GM21723 (cell line): ENCODE results near the gene FGD2.
"Not testable (repeated sequence)": the region's sequence is repeated elsewhere in the genome, so short reads cannot be mapped to it uniquely, and the experiment has no call there.

Experiments used
- ATAC-seq: cut with Tn5 transposase; IDR thresholded peaks from one replicate; pipeline ENCODE4 v1.9.1; 2021; ENCODE audit warnings: mild to moderate bottlenecking, moderate library complexity; ENCODE audit not compliant: unreplicated experiment

Gene FGD2

GRCh38 chr6:36989264-36989663 lies 16.2 kb upstream of the FGD2 start:
- no peak for ATAC-seq

GRCh38 chr6:36990401-36990800 lies 15.1 kb upstream of the FGD2 start:
- not testable (repeated sequence) for ATAC-seq

- no peak for ATAC-seq
Measured at GRCh38 chr6:36997811-36998722, 7.4 kb upstream of the FGD2 start.

GRCh38 chr6:36998723-36999038 lies 6.8 kb upstream of the FGD2 start:
- ATAC-seq: no peak

GRCh38 chr6:36999061-36999750 lies 6.2 kb upstream of the FGD2 start:
- ATAC-seq: no peak

- no peak for ATAC-seq
Measured at GRCh38 chr6:36999751-37000125, 5.7 kb upstream of the FGD2 start.

GRCh38 chr6:37004044-37004980 lies 1.1 kb upstream of the FGD2 start:
- ATAC-seq: no peak

- ATAC-seq: no peak
Measured at GRCh38 chr6:37005827-37006567, 542 bp downstream of the FGD2 start.

DNA sequence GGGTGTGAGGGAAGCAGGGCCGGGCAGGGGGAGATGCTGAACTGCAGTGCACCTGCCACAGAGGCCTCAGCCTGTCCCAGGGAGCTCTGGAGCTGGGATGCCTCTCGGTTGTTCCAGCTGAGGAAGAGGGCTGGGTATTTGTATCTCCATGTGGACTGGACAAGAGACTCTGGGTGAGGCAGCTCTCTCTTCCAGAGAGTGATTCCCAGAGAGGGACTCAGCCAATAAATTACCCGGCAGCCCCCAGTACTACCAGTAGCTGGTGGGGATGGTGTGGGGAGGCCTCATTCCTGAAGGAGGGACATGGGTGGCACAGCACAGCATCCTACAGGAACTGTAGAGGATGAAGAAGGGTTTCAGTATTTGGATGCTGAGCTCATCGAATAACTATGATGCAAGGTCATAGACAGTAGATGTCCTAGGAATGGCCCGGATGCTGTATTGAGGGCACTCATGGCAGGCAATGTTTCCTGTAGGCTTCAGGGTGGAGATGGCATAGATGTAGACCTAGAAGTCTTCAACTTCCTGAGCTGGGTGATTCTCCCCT lies 1.4 kb downstream of the FGD2 start:
- no peak for ATAC-seq

DNA sequence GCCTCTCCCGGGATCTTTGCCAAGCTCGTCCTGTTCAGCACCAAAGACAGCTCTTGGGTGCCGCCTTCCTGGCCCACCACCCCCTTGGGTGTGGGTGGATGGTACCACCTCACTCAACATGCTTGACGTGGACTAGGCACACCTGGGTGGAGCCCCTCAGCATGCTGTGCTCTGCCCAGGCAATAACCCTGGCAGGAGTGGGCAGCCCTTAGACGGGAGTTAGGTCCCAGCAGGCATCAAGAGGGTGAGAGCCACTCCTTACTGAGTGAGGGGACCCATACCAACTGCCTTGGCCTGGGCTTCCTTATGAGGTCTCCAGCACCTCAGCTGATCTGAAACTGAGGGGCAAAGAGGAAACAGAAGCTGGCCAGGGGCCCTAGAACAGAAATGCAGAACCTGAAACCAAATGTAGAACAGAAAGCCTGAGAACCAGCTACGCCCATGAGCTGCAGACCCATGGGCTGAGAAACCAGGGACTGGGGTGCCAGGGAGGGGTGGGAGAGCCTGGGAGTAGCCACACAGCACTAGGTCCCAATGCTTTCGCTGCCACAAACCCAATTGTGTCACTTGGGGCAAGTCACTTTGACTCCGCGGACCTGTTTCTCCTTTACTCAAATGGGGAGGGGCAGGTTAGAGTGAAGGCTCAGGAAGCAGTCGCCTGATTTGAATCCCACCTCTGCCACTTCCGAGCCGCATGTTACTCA lies 2.0 kb downstream of the FGD2 start:
- ATAC-seq: no peak

DNA sequence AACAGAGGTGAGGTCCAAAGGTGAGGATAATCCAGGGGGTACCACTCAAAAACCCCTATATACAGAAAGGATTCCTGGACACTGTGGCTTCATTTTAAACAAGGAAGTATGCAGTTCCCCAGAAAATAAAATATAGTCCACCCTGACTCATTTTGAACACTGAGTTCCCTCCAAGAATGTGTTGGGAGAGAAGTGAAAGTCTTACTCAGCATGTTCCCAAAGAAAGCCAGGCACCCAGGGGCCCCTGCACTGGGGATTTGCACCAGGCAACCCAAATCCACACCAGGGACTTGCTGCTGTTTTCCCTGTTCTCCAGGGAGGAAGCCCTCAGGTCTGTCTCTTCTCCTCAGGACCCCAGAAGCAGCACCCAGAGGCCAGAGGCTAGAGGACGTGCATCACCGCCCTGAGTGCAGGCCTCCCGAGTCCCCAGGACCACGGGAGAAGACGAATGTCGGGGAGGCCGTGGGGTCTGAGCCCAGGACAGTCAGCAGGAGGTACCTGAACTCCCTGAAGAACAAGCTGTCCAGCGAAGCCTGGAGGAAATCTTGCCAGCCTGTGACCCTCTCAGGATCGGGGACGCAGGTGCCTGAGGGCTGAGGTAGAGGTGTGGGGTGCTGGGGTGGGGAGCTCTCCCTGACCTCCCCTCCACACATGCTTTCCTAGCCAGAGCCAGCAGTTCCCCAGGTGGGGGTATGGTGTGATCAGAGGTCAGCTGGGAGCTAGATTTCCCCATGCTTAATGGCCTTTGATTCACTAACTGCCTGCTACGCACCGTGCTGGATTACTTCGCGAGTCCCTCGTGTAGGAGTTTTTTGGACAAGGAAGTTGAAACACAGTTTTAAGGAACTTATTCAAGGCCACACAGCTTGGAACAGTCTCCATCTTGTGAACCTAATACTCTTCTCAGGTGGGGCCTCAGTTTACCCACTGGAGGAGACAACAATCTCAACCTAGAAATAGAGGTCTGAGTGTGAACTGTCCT lies 3.3 kb downstream of the FGD2 start:
- no peak for ATAC-seq

GRCh38 chr6:37010402-37010892 lies 5.0 kb downstream of the FGD2 start:
- ATAC-seq: no peak

- no peak for ATAC-seq
Measured at GRCh38 chr6:37011656-37012378, 6.4 kb downstream of the FGD2 start.

DNA sequence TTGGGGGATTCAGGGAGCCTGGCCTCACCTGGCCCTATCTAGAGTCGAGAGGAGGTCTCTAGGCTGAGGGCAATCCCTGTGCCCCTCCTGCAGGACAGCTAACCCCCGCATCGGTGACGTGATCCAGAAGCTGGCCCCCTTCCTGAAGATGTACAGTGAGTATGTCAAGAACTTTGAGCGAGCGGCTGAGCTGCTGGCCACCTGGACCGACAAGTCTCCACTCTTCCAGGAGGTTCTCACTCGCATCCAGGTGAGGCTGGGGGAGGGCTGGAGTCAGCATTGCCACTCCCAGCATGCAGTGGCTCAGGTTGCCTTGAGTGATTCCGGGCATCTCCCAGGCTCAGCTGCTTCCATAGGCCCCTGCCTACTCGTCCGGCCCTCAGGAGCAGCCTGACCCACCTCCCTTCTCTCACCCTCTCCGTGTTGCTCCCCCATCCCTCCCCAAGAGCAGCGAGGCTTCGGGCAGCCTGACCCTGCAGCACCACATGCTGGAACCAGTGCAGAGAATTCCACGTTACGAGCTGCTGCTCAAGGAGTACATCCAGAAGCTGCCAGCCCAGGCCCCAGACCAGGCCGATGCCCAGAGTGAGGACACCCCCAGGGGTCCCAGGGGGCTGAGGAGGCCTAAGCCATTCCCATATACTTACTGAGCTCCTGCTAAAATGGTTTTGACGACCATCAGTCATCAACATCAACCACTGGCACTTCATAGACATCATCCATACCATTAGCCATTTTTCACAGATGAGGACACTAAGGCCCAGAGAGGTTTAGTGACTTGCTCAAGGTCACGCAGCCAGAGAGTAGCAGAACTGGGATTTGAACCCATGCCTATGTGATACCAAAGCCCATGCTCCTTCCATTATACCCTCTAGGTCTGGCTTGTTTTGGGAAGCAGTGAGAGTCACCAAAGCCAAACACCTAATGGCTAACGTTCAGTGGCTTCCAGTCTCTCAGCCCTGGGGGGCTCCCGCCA lies 8.3 kb downstream of the FGD2 start:
- no peak for ATAC-seq

DNA sequence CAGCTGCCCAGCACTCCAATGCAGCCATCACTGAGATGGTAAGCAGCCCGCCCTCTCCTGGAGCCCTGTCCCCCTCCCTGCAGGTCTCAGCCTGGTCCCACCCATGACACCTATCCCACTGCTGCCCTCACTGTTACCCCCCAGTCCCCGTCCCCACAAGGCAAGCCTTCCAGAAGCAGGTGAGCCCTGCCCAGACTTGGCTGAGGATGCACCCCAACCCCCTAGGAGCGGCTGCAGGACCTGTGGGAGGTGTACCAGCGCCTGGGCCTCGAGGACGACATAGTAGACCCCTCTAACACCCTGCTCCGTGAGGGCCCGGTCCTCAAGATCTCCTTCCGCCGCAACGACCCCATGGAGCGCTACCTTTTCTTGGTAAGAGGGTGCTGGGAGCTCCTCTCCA lies 9.2 kb downstream of the FGD2 start:
- ATAC-seq: no peak

DNA sequence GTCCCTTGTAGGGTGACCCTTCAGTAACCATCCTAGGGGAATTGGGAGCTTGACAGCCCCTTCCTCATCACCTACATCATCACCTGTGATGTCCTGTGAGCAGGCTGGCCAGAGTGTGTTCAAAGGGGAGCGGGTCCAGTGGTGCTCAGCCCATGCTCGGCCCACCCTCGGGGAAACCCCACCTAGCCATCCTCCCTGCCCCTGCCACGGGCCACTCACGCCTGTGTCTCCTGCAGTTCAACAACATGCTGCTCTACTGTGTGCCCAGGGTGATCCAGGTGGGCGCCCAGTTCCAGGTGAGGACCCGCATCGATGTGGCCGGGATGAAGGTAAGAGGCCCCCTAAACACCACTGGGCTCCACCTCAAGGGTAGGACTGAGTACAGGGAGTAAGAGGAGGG lies 10.1 kb downstream of the FGD2 start:
- no peak for ATAC-seq

GRCh38 chr6:37016995-37017394 lies 11.5 kb downstream of the FGD2 start:
- no peak for ATAC-seq
